AG04450 (cell line): Measurements from ENCODE around the gene PRM1. TPM values are rescaled to one million over a fixed set of nuclear protein-coding genes. Genes with fewer than 3 reads are reported as not detected.
A peak's percentile ranks its signal among the peaks of the same experiment; 100 is the strongest.

Experiments used
- CTCF ChIA-PET: fragments of 300-600, 350-600 bp; formaldehyde crosslinking; extraction: SDS; loops from one replicate; lab custom pipeline; 2022; ENCODE audit warnings: antibody characterized with exemption, inconsistent platforms; lab: Charles Lee
- POLR2A ChIA-PET: fragments of 350-600 bp; formaldehyde crosslinking; extraction: SDS; loops from one replicate; lab custom pipeline; 2021; ENCODE audit warnings: antibody characterized with exemption, inconsistent platforms; lab: Yijun Ruan, JAX
- DNase-seq: peaks from one replicate; pipeline ENCODE4 v3.0.0-alpha.2; 2011; ENCODE audit warnings: low read depth, low spot score
- H3K27ac ChIP-seq: one replicate; pipeline ENCODE4 v1.5.1; 2012; ENCODE audit warnings: low read depth, low read length, control low read depth
- H3K27me3 ChIP-seq: one replicate; pipeline ENCODE4 v1.6.0; 2012; ENCODE audit warnings: low read length; ENCODE audit not compliant: control insufficient read depth, insufficient read depth
- H3K4me3 ChIP-seq: 2 replicates; pipeline ENCODE4 v1.5.1; 2011; ENCODE audit warnings: mild to moderate bottlenecking, low read depth, low read length, control low read depth
- H3K9me3 ChIP-seq: 2 replicates; pipeline ENCODE4 v1.5.1; 2012; ENCODE audit warnings: low read length; ENCODE audit not compliant: control insufficient read depth, insufficient read depth
- polyA plus RNA-seq: library from polyadenylated mRNA; depleted of rRNA; stranded (reverse); fragments of >200 nt; gene quantifications from 2 replicates; pipeline ENCODE4 v1.2.3, GENCODE V29; 2011
- TF ChIP-seq, protein P1 (sequence below): IDR thresholded peaks from 2 replicates; pipeline ENCODE4 v1.5.1; 2011; ENCODE audit warnings: low read depth, low read length, control low read depth, inconsistent platforms

The PRM1 gene
- polyA plus RNA-seq, 1 experiment: not detected

DNA sequence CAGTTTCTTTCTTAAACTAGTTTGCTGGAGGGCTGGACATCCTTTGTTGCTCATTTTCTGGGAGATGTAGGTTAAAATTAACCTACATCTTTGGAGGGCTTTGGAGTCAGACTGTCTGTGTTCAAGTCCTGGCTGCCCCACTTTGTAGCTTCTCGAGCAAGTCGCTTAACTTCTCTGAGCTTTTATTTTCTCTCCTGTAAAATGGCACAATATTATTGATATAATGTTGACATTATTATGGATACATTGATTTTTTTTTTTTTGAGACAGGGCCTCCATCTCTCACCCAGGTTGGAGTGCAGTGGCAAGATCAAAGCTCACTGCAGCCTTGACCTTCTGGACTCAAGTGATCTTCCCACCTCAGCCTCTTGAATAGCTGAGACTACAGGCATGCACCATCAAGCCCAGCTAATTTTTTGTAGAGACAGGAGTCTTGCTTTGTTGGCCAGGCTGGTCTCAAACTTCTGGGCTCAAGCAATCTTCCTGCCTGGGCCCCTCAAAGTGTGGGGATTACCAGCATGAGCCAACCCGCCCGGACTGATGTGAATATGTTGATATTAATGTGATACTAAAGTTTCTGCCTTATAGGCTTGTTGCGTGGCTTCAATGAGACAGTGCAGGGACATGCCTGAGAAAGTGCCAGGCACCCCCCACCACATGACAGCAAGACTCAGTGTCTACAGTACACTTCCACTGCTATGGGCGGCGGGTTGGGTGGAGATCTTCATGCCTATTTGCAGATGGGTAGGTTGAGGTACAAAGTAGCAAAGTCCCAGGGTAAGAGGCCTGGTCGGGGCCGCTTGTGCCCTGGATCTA, 32.6 kb upstream of the PRM1 start:
- ChIA-PET POLR2A (interaction anchor here (0.7 kb wide), 1 partner anchor 16 kb away, joined by 3 read pairs; no protein-coding TSS in a partner anchor), CTCF (no interaction called here)
- no peak for DNase-seq
- Histone ChIP-seq H3K27ac (no peak overlapping the region), H3K4me3 (no peak overlapping the region), H3K9me3 (no peaks in the 10 kb centered on the region; the same call in 1 of the 2 replicates), H3K27me3 (no peaks in the 10 kb centered on the region)
- TF ChIP-seq, protein P1, sequence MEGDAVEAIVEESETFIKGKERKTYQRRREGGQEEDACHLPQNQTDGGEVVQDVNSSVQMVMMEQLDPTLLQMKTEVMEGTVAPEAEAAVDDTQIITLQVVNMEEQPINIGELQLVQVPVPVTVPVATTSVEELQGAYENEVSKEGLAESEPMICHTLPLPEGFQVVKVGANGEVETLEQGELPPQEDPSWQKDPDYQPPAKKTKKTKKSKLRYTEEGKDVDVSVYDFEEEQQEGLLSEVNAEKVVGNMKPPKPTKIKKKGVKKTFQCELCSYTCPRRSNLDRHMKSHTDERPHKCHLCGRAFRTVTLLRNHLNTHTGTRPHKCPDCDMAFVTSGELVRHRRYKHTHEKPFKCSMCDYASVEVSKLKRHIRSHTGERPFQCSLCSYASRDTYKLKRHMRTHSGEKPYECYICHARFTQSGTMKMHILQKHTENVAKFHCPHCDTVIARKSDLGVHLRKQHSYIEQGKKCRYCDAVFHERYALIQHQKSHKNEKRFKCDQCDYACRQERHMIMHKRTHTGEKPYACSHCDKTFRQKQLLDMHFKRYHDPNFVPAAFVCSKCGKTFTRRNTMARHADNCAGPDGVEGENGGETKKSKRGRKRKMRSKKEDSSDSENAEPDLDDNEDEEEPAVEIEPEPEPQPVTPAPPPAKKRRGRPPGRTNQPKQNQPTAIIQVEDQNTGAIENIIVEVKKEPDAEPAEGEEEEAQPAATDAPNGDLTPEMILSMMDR: no peak

DNA sequence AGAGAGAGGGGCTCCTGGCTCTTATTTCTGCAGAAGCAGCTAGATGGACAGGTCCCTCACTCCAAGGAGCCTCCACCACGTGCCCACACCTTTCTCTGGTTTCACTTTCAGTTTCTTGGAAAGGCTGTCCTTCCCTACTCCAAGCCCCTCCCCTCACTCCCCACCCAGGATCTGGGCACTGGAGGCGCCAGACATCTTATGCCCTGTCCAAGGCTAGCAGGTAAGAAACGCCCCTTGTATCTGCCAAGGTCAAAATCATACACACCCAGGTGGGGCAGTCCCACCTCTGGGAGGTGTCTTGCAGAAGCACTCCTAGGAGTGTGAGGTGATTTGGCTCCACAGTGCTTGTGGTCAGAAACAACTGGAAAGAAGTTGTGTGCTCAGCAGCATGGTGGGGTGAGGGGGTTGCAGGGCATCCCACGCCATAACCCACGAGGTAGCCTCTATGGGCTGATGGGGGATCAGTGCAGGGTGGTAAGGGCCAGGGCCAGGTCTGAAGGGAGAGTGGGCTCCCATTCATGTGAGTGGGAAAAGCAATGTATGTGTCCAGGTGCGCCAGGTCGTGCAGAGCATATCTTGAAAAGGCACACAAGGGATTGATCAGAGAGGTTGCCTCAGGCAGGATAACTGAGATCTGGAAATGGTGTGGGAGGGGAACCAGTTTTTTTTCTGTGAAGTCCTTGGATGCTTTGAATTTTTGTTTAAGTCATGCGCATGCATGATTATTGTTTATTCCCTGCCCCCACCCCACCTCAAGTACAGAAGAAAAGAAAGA, 31.8 kb upstream of the PRM1 start:
- POLR2A ChIA-PET: interaction anchor here (0.7 kb wide), 1 partner anchor 15 kb away, joined by 3 read pairs; no protein-coding TSS in a partner anchor
- DNase-seq: no peak
- H3K4me3 ChIP-seq: no peak overlapping the region
- TF ChIP-seq, protein P1: no peak
- H3K27me3 ChIP-seq: no peaks in the 10 kb centered on the region
- CTCF ChIA-PET: no interaction called here
- H3K27ac ChIP-seq: peak overlapping the region; percentile 31
- no peaks in the 10 kb centered on the region for H3K9me3 ChIP-seq

DNA sequence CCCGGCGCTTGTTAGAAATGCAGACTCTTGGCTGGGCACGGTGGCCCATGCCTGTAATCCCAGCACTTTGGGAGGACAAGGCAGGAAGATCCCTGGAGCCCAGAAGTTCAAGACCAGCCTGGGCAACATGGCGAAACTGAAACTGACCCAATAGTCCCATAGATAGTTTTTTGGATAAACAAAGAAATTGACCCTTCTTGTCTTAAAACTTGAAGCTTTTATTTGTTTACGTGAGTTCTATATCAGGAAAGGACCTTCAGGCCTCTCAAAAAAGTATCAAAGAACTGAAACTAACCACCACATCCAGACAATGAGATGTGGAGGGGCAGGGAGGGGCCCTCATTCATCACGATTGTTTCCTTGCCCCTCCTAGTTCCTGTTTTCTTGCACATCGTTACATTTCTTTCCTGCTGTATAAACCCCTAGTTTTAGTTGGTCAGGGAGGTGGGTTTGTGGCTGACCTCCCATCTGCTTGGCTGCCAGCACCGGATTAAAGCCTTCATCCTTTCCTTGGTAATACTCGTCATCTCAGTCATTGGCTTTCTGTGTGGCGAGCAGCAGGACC, 29.9 kb upstream of the PRM1 start:
- no peak overlapping the region for H3K4me3 ChIP-seq
- ChIA-PET POLR2A (interaction anchor here (1.0 kb wide), 1 partner anchor 55 kb away, joined by 4 read pairs; the partner anchor contains the start of gene SOCS1), CTCF (no interaction called here)
- H3K27me3 ChIP-seq: no peaks in the 10 kb centered on the region
- no peaks in the 10 kb centered on the region; the same call in 1 of the 2 replicates for H3K9me3 ChIP-seq
- TF ChIP-seq, protein P1: no peak
- no peak overlapping the region for H3K27ac ChIP-seq
- DNase-seq: no peak

DNA sequence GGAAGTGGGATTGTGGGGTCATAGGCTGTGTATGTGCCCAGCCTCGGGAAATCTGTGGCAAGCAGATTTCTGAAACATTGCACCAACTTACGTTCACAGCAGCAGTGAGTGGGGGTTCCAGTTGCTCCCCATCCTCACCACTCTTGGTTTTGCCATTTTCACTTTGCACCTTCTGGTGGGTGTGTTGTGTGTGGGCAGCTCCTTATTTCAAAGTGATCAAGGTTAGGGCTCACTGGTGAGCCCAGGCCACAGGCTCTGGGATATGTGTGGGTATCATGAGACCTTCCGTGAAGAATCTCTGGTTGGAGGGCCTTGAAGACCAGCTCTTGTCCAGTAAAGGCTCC, 29.5 kb upstream of the PRM1 start:
- DNase-seq: no peak
- no peak overlapping the region for H3K4me3 ChIP-seq
- CTCF ChIA-PET: no interaction called here
- no peaks in the 10 kb centered on the region; the same call in 1 of the 2 replicates for H3K9me3 ChIP-seq
- TF ChIP-seq, protein P1: no peak
- no peak overlapping the region for H3K27ac ChIP-seq
- POLR2A ChIA-PET: no interaction called here
- H3K27me3 ChIP-seq: no peaks in the 10 kb centered on the region
